BLaER1 treated with 17β-estradiol and CSF1 and Interleukin-3, amounts not matched to agents 10 nM and 100 nM (cell line): ENCODE measurements around the gene XYLT2.
"Not testable (repeated sequence)": the region's sequence is repeated elsewhere in the genome, so short reads cannot be mapped to it uniquely, and the experiment has no call there.

Experiments
- H3K27ac ChIP-seq, 11 experiments: shearing (Covaris generic); formaldehyde crosslinking; 2 replicates each; pipeline ENCODE4 v1.8.1; 2022
- H3K27me3 ChIP-seq, 11 experiments: shearing (Covaris generic); formaldehyde crosslinking; 2 replicates each; pipeline ENCODE4 v1.8.1; 2022
- H3K36me3 ChIP-seq, 11 experiments: shearing (Covaris generic); formaldehyde crosslinking; 2 replicates each; pipeline ENCODE4 v1.8.1; 2022
- H3K4me1 ChIP-seq, 10 experiments: shearing (Covaris generic); formaldehyde crosslinking; 2 replicates each; pipeline ENCODE4 v1.8.1; 2022
- H3K4me2 ChIP-seq, 11 experiments: shearing (Covaris generic); formaldehyde crosslinking; 2 replicates each; pipeline ENCODE4 v1.8.1; 2022
- H3K4me3 ChIP-seq, 10 experiments: shearing (Covaris generic); formaldehyde crosslinking; 2 replicates each; pipeline ENCODE4 v1.8.1; 2022
- H3K9ac ChIP-seq, 11 experiments: shearing (Covaris generic); formaldehyde crosslinking; 2 replicates each; pipeline ENCODE4 v1.8.1; 2022
- H3K9me3 ChIP-seq, 11 experiments: shearing (Covaris generic); formaldehyde crosslinking; replicated peaks in 1 of 11; 2 replicates each; pipeline ENCODE4 v1.8.1; 2022
- H4K20me1 ChIP-seq, 11 experiments: shearing (Covaris generic); formaldehyde crosslinking; 2 replicates each; pipeline ENCODE4 v1.8.1; 2022
- Cebpa-rat ChIP-seq, 11 experiments: shearing (Covaris generic); IDR thresholded peaks; 2 replicates each; pipeline ENCODE4 v1.8.1; 2022

XYLT2 gene

DNA sequence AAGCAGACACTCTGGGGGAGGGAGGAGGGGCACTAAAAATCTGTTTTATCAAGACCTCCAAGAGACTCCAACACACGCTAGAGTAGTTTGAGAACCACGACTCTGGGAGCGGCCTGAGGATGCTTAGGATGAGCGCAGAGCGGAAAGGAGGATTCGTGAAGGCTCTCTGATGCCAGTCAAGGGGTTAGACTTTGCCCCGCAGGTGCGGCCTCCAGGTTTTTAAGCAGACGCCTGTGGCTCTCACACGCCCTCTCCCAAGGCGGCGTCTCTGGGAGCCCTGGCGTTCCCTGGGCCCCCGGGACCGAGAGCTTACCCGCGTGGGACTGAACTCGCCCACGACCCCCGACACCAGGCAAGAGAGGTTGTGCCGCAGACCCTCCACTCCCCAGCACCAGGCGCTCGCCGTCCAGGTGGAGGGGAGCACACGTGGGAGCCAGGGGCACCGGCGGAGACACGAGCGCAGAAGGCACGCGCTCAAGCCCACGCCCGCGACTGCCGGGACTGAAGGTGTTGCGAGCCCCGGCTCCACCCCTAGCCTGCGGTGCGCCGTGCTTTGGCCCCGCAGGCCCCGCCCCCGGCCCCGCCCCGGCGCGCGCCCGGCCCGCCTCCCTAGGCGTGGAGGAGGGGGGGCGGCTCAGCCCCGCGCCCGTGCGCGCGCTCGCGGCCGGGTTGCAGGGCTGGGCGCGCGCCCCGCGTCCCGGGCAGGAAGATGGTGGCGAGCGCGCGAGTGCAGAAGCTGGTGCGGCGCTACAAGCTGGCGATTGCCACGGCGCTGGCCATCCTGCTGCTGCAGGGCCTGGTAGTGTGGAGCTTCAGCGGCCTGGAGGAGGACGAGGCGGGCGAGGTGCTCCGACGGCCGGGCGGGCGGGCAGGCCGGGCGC lies at the start of gene XYLT2:
Gene XYLT2, plus strand, starts transcription at position 695 of the 881 bp plus-strand sequence. Its CDS starts 15 bp downstream, at position 710.
- no peak for TF ChIP-seq Cebpa-rat (IDR thresholded peaks at IDR 0.05)
- H3K4me3 ChIP-seq, result peak within 1 kb of the TSS; percentile 82 to 98 (median 92)

DNA sequence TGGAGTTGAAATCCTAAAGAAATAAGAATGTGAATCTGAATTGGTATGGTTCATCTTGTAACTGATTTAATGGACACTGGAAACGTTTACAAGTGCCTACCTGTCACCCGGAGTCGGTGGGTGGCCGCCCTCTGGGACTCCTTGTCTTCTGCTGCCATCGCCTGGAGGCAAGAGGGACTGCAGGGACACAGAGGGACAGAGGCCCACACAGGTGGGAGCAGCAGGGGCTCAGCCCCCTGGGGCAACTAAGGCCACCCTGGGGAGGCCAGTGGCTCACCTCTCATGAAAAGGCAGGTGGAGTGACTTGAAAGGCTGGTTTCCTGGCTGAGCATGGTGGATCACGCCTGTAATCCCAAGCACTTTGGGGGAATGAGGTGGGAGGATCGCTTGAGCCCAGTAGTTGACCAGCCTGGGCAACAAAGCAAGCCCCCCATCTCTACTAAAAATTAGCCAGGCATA lies 48.5 kb upstream of the XYLT2 start:
- H3K27ac ChIP-seq, result no peak overlapping the region

More for the DNA sequence above, at the start of gene XYLT2:
- H3K4me1 ChIP-seq, result peaks cover 33 to 48% (median 42%) of the 10 kb centered on the region in 10 experiments
- peaks cover 11 to 35% (median 30%) of the 10 kb centered on the region in 11 experiments; a peak in 19 of 22 replicates for H4K20me1 ChIP-seq
- H3K36me3 ChIP-seq, result peaks cover 0 to 7% (median 0%) of the 10 kb centered on the region in 11 experiments; a peak in 2 of 22 replicates
- H3K4me2 ChIP-seq, result peak within 1 kb of the TSS; percentile 91 to 100 (median 98)
- peak within 1 kb of the TSS; percentile 68 to 92 (median 88) for H3K27ac ChIP-seq
- H3K9me3 ChIP-seq, result peaks cover 8 to 13% (median 9%) of the 10 kb centered on the region in 11 experiments; a peak in 17 of 22 replicates
- peak within 1 kb of the TSS; percentile 87 to 96 (median 92) for H3K9ac ChIP-seq
- no peaks in the 10 kb centered on the region for H3K27me3 ChIP-seq

DNA sequence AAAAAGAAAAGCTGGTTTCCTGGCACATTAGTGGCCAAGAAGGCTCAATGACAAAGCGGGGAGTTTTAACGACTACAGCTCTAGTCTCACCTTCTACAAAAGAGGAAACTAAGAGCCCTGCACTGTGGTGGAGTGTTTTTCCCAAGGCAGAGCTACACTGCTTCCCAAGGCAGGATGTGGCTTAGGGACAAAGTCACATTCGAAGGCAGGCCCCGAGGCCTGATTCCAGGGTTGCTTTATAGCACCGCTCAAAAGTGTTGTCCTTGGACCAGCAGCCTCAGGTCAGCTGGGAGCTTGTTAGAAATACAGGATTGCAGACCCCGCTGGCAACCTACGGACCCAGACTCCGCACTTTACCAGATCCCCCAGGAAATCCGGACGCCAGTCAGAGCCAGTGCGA lies 47.9 kb upstream of the XYLT2 start:
- H3K4me1 ChIP-seq, result peaks cover 0 to 45% (median 33%) of the 10 kb centered on the region in 10 experiments; a peak in 15 of 20 replicates
- TF ChIP-seq Cebpa-rat (IDR thresholded peaks at IDR 0.05), result no peak

More for the DNA sequence above, 48.5 kb upstream of the XYLT2 start:
- Histone ChIP-seq H3K9ac (no peak overlapping the region), H4K20me1 (no peaks in the 10 kb centered on the region), H3K4me2 (peak overlapping the region in 3 of 11 experiments; percentile 6 to 34 (median 19); a peak in 7 of 22 replicates), H3K36me3 (no peaks in the 10 kb centered on the region), H3K9me3 (no peaks in the 10 kb centered on the region), H3K27me3 (peaks cover 0 to 11% (median 0%) of the 10 kb centered on the region in 11 experiments; a peak in 3 of 22 replicates), H3K4me3 (no peak overlapping the region), H3K4me1 (peaks cover 0 to 46% (median 30%) of the 10 kb centered on the region in 10 experiments; a peak in 15 of 20 replicates)
- TF ChIP-seq Cebpa-rat (IDR thresholded peaks at IDR 0.05), result no peak

DNA sequence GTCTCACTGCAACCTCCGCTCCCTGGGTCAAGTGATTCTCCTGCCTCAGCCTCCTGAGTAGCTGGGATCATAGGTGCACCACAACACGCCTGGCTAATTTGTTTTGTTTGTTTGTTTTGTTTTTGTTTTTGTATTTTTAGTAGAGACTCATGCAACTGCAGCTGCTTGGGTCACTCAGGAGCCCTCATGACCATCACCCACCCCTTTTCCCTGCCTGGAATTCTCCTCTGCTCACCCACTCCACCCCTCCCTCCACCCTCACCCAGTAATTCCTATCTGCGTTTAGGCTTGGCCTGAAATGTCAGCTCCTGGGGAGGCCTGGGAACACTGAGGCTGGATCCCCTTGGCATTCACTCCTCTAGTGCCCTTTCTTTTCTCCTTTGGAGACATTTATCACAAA lies 46.1 kb upstream of the XYLT2 start:
- Histone ChIP-seq H3K36me3 (no peaks in the 10 kb centered on the region), H3K9me3 (no peaks in the 10 kb centered on the region), H3K4me3 (no peak overlapping the region), H3K4me1 (peaks cover 0 to 50% (median 34%) of the 10 kb centered on the region in 10 experiments; a peak in 17 of 20 replicates), H4K20me1 (no peaks in the 10 kb centered on the region), H3K27ac (no peak overlapping the region), H3K4me2 (no peak overlapping the region), H3K27me3 (peaks cover 0 to 5% (median 0%) of the 10 kb centered on the region in 11 experiments; a peak in 2 of 22 replicates), H3K9ac (no peak overlapping the region)
- TF ChIP-seq Cebpa-rat (IDR thresholded peaks at IDR 0.05), result no peak

More for the DNA sequence above, 47.9 kb upstream of the XYLT2 start:
- Histone ChIP-seq H3K27ac (no peak overlapping the region), H3K9ac (no peak overlapping the region), H3K9me3 (no peaks in the 10 kb centered on the region), H3K4me3 (no peak overlapping the region), H3K27me3 (peaks cover 0 to 11% (median 0%) of the 10 kb centered on the region in 11 experiments; a peak in 3 of 22 replicates), H3K36me3 (no peaks in the 10 kb centered on the region), H4K20me1 (no peaks in the 10 kb centered on the region), H3K4me2 (peak overlapping the region in 4 of 11 experiments; percentile 6 to 34 (median 12); a peak in 7 of 22 replicates)

DNA sequence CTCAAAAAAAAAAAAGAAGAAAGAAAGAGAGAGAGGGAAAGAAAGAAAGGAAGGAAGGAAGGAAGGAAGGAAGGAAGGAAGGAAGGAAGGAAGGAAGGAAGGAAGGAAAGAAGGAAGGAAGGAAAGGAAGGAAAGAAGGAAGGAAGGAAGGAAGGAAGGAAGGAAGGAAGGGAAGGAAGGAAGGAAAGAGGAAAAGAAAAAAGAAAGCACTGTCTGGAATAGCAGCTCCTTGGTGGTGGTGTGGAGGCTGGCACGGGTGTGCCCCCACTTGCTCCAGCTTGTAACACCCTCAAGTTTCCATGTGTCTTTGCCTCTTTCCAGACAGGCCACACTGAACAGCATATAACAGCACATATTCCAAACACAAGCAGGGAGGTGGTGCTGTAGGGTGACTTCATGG lies 45.1 kb upstream of the XYLT2 start:
- not testable (repeated sequence) for H3K27me3 ChIP-seq, H4K20me1 ChIP-seq, H3K36me3 ChIP-seq, H3K9me3 ChIP-seq, H3K4me3 ChIP-seq
- peak overlapping the region in 3 of 11 experiments; percentile 11 to 56 (median 41); a peak in 2 of 22 replicates for H3K27ac ChIP-seq
- H3K4me1 ChIP-seq, result peaks cover 0 to 57% (median 41%) of the 10 kb centered on the region in 10 experiments; a peak in 17 of 20 replicates
- peak overlapping the region in 8 of 11 experiments; percentile 10 to 45 (median 28); a peak in 10 of 22 replicates for H3K4me2 ChIP-seq
- 0 out of 22 replicates have a peak overlapping the region, but pooled peaks of 1 of the 11 experiments have one; percentile 2 for H3K9ac ChIP-seq

DNA sequence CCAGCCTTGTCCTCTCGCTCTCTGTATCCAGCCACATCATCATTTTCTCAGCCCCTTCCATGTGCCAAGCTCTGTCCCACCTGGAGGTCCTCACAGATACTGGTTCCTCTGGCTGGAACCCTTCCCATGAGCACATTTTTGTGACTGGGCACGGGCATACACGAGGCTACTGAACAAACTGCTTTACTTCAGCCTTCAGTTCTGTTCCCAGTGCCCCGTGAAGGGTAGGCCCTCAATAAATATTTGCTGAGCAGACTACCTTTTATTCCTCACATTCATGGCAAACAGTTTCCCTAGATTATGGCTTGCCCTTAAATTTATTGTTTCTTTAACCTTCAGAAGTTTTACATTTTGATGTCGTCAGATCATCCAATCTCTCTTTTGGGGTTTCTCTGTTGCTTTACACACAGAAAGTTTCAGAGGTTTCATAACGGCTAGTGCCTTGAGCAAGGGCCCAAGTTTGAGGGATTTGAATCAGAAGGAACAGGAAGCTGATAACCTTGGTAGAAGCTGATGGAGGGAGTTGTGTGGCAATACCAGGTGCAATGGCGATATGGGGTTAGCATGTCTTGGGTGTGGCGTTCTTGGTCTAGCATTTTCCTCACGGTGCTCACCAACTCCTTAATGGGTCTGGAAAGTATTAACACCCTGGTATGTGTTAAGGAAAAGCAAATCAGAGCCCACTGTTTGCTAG lies 43.9 kb upstream of the XYLT2 start:
- Histone ChIP-seq H3K9ac (no peak overlapping the region), H4K20me1 (no peaks in the 10 kb centered on the region), H3K4me1 (peaks cover 0 to 57% (median 41%) of the 10 kb centered on the region in 10 experiments; a peak in 17 of 20 replicates), H3K27me3 (no peaks in the 10 kb centered on the region), H3K36me3 (no peaks in the 10 kb centered on the region), H3K4me3 (no peak overlapping the region), H3K27ac (peak overlapping the region in 8 of 11 experiments; percentile 8 to 59 (median 40); a peak in 9 of 22 replicates), H3K4me2 (peak overlapping the region in 7 of 11 experiments; percentile 1 to 47 (median 23); a peak in 9 of 22 replicates), H3K9me3 (no peaks in the 10 kb centered on the region)
- TF ChIP-seq Cebpa-rat (IDR thresholded peaks at IDR 0.05), result peak in 6 of 11 experiments; percentile 12 to 63 (median 52); a peak in 9 of 22 replicates

DNA sequence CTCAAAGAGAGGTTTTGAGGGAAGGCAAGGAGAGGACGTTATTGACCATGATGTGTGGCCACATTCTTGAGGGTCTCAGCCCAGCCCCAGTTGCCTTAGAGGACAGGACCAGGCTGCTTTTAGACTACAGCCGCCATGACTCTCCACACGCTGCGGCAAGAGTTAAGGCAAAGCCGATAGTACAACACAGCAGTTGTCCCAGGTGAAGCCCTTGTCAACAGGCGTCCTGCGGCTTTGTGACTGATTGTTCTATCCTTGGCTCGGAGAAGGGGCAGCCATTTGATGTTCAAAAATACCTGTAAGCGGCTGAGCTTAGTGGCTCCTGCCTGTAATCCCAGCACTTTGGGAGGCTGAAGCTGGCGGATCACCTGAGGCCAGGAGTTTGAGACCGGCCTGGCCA lies 42.9 kb upstream of the XYLT2 start:
- Histone ChIP-seq H3K4me3 (no peak overlapping the region), H3K27me3 (no peaks in the 10 kb centered on the region), H3K4me1 (peaks cover 0 to 50% (median 36%) of the 10 kb centered on the region in 10 experiments; a peak in 17 of 20 replicates), H3K9me3 (no peaks in the 10 kb centered on the region), H3K36me3 (no peaks in the 10 kb centered on the region), H3K9ac (no peak overlapping the region), H3K27ac (peak overlapping the region in 3 of 11 experiments; percentile 17 to 59 (median 19); a peak in 3 of 22 replicates), H3K4me2 (no peak overlapping the region), H4K20me1 (no peaks in the 10 kb centered on the region)
- TF ChIP-seq Cebpa-rat (IDR thresholded peaks at IDR 0.05), result no peak

DNA sequence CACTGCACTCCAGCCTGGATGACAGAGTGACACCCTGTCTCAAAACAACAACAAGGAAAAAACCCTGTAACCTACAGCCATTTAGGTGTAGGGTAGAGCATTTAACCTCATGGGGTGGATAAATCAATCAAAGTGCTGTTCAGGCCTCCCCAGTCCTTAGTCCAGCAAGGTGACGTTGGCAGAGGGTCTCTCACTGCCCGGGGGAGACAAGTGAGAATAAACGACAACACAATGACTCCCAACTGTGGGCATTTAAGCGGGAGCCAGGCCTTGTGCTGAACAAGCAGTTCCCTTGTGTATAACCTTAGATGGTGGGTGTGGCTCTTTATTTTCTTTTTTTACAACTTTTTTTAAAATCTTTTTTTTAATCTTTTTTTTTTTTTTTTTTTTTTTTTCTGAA lies 42.3 kb upstream of the XYLT2 start:
- no peak overlapping the region for H3K4me2 ChIP-seq
- no peaks in the 10 kb centered on the region for H3K9me3 ChIP-seq
- no peaks in the 10 kb centered on the region for H3K27me3 ChIP-seq
- H3K27ac ChIP-seq, result peak overlapping the region in 1 of 11 experiments; percentile 19; a peak in 1 of 22 replicates
- H3K4me3 ChIP-seq, result no peak overlapping the region
- no peaks in the 10 kb centered on the region for H3K36me3 ChIP-seq
- no peaks in the 10 kb centered on the region for H4K20me1 ChIP-seq
- no peak overlapping the region for H3K9ac ChIP-seq
- H3K4me1 ChIP-seq, result peaks cover 0 to 44% (median 36%) of the 10 kb centered on the region in 10 experiments; a peak in 16 of 20 replicates
- no peak for TF ChIP-seq Cebpa-rat (IDR thresholded peaks at IDR 0.05)
